Osteoblast (primary cell): Measurements from ENCODE around the gene PFDN4. TPM values are rescaled to one million over a fixed set of nuclear protein-coding genes. Genes with fewer than 3 reads are reported as not detected.
"Not testable (repeated sequence)": the region's sequence is repeated elsewhere in the genome, so short reads cannot be mapped to it uniquely, and the experiment has no call there.

ENCODE experiments used
- DNase-seq: peaks from one replicate; pipeline ENCODE4 v3.0.0; 2011; ENCODE audit warnings: low spot score, mixed read lengths; ENCODE audit not compliant: insufficient read length; ENCODE audit errors: missing footprints
- H2AFZ ChIP-seq: 2 replicates; pipeline ENCODE4 v1.6.0; 2011; ENCODE audit warnings: mild to moderate bottlenecking, low read length
- H3K27ac ChIP-seq: 2 replicates; pipeline ENCODE4 v1.5.1; 2011; ENCODE audit warnings: mild to moderate bottlenecking, low read depth, low read length, moderate library complexity
- H3K27me3 ChIP-seq: 2 replicates; pipeline ENCODE4 v1.6.0; 2012; ENCODE audit warnings: mild to moderate bottlenecking, control low read depth, inconsistent platforms, low read length, moderate library complexity; ENCODE audit not compliant: insufficient read depth
- H3K36me3 ChIP-seq: 2 replicates; pipeline ENCODE4 v1.5.1; 2011; ENCODE audit warnings: mild to moderate bottlenecking, low read length, control low read depth, moderate library complexity; ENCODE audit not compliant: insufficient read depth
- H3K4me1 ChIP-seq: 2 replicates; pipeline ENCODE4 v1.5.1; 2011; ENCODE audit warnings: mild to moderate bottlenecking, low read length, control low read depth, moderate library complexity; ENCODE audit not compliant: insufficient read depth
- H3K4me2 ChIP-seq: 2 replicates; pipeline ENCODE4 v1.6.0; 2011; ENCODE audit warnings: mild to moderate bottlenecking, low read length; ENCODE audit not compliant: insufficient read depth
- H3K4me3 ChIP-seq: fragments of 200-600 bp; sonication (generic); 3 replicates; pipeline ENCODE4 v1.5.1; 2012; ENCODE audit warnings: mild to moderate bottlenecking, low read length, inconsistent platforms; ENCODE audit not compliant: insufficient read depth
- H3K79me2 ChIP-seq: 2 replicates; pipeline ENCODE4 v1.6.0; 2012; ENCODE audit warnings: mild to moderate bottlenecking, low read length, control low read depth, inconsistent platforms; ENCODE audit not compliant: insufficient read depth
- H3K9me3 ChIP-seq: 2 replicates; pipeline ENCODE4 v1.5.1; 2011; ENCODE audit warnings: low read depth, low read length, control low read depth
- H4K20me1 ChIP-seq: 2 replicates; pipeline ENCODE4 v1.6.0; 2012; ENCODE audit warnings: mild to moderate bottlenecking, low read length, control low read depth; ENCODE audit not compliant: insufficient read depth
- CTCF ChIP-seq: IDR thresholded peaks from 2 replicates; pipeline ENCODE4 v1.5.1; 2011; ENCODE audit warnings: mild to moderate bottlenecking, low read depth, low read length, moderate library complexity; ENCODE audit errors: extremely low read depth
- total RNA-seq: library from RNA; depleted of rRNA; stranded (reverse); fragments of >200 nt; gene quantifications from 2 replicates; pipeline ENCODE4 v1.2.3, GENCODE V29; 2012

PFDN4 gene
- total RNA-seq, 1 donor: 93.0 TPM

DNA sequence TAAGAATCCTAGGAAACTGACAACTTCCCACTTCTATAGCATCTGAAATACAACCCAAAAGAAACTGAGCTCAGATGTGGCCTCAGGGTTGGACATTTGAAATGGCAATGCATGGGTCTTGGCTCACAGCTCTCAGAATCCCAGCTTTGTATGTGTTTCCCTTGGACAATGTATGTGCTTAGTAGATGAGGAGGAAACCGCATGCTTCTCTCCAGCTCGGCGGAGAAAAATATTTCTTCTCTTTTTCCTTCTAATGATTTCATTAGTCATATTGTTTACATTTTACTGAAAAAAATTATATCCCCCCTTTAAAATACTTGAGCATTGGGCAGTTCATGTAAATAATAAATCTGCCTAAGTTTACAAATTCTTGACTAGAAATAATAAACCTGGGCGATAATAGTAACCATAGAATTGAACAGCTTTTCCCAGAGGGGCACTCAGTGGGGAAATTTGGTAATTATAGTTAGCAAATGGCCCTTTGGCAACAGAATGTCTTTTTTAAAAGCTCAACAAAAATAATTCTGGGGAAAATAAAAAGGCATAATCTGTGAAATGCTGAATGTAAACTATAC, 55.3 kb downstream of the PFDN4 start:
- peaks cover 9% of the 10 kb centered on the region for H3K4me1 ChIP-seq
- DNase-seq: no peak
- H3K9me3 ChIP-seq: no peaks in the 10 kb centered on the region
- no peak overlapping the region for H3K27ac ChIP-seq
- no peak overlapping the region for H2AFZ ChIP-seq
- TF ChIP-seq CTCF: no peak
- H3K4me2 ChIP-seq: peak overlapping the region; percentile 40
- no peak overlapping the region for H3K4me3 ChIP-seq
- no peaks in the 10 kb centered on the region for H3K27me3 ChIP-seq
- no peaks in the 10 kb centered on the region for H3K79me2 ChIP-seq
- H3K36me3 ChIP-seq: no peaks in the 10 kb centered on the region
- no peaks in the 10 kb centered on the region for H4K20me1 ChIP-seq

- H2AFZ ChIP-seq, H3K27ac ChIP-seq, H3K4me1 ChIP-seq, H3K4me2 ChIP-seq, H3K36me3 ChIP-seq, H3K9me3 ChIP-seq, H4K20me1 ChIP-seq, DNase-seq, H3K79me2 ChIP-seq, H3K27me3 ChIP-seq, H3K4me3 ChIP-seq: not testable (repeated sequence)
These were observed 57.9 kb downstream of the PFDN4 start for GRCh38 chr20:54265791-54266190.

DNA sequence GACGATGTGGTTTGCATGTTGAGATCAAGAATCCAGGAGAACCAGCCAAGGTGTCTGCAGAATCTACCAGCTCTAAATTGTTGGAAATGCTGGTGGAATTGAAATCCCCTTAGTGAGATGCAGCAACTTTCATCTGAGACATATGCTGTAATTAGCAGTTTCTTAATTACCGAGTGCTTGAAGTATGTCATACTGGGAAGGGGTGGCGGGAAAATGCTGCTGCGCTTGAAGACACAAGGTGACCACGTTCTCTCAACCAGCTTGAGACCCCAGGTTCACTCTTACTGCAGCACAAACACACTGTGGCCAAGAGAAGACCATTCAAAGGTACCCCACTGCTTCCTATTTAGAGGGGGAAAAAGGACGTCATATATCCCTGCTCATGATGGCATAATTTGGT, 59.0 kb downstream of the PFDN4 start:
- no peak for TF ChIP-seq CTCF
- no peak overlapping the region for H2AFZ ChIP-seq
- H3K27me3 ChIP-seq: no peaks in the 10 kb centered on the region
- H3K4me1 ChIP-seq: peaks cover 9% of the 10 kb centered on the region
- H3K36me3 ChIP-seq: no peaks in the 10 kb centered on the region
- H3K4me3 ChIP-seq: no peak overlapping the region
- H3K27ac ChIP-seq: no peak overlapping the region
- H3K9me3 ChIP-seq: no peaks in the 10 kb centered on the region
- no peak for DNase-seq
- H4K20me1 ChIP-seq: no peaks in the 10 kb centered on the region
- no peaks in the 10 kb centered on the region for H3K79me2 ChIP-seq
- no peak overlapping the region for H3K4me2 ChIP-seq

GRCh38 chr20:54267483-54268003, 59.7 kb downstream of the PFDN4 start:
- no peak for DNase-seq
- H4K20me1 ChIP-seq: no peaks in the 10 kb centered on the region
- H3K27ac ChIP-seq: no peak overlapping the region
- H3K79me2 ChIP-seq: no peaks in the 10 kb centered on the region
- H3K27me3 ChIP-seq: no peaks in the 10 kb centered on the region
- no peak overlapping the region for H2AFZ ChIP-seq
- H3K4me3 ChIP-seq: no peak overlapping the region
- H3K36me3 ChIP-seq: no peaks in the 10 kb centered on the region
- no peak for TF ChIP-seq CTCF
- no peak overlapping the region for H3K4me2 ChIP-seq
- peaks cover 9% of the 10 kb centered on the region for H3K4me1 ChIP-seq
- no peaks in the 10 kb centered on the region for H3K9me3 ChIP-seq
